HCT116 (cell line): ENCODE results near the gene CNR2. TPM values are rescaled to one million over a fixed set of nuclear protein-coding genes. Genes with fewer than 3 reads are reported as not detected.

ENCODE experiments used
- ATAC-seq: fragments of 200-7000 bp; cut with Tn5 transposase; 2 replicates; pipeline ENCODE4 v1.9.1; 2020; ENCODE audit warnings: mild to moderate bottlenecking, moderate library complexity
- BruUV-seq: library from RNA; stranded (reverse); fragments of 400-500 nt; replicated peaks from 2 replicates; lab custom pipeline; 2021; lab: Mats Ljungman, UMichigan
- CTCF ChIA-PET: fragments of 300-600 bp; sonication (Branson Sonifier 250); formaldehyde crosslinking; loops from one replicate; lab custom pipeline; 2021; ENCODE audit warnings: antibody characterized with exemption; lab: Charles Lee
- POLR2A ChIA-PET: fragments of 300-600, 350-600 bp; sonication (Branson Sonifier 250); formaldehyde crosslinking; loops from one replicate; lab custom pipeline; 2021; ENCODE audit warnings: antibody characterized with exemption; lab: Charles Lee
- RAD21 ChIA-PET, 2 experiments: fragments of 300-600 bp; sonication (Branson Sonifier 250); formaldehyde crosslinking; loops; one replicate each; lab custom pipeline; 2023; ENCODE audit warnings: low total read pairs in 2 of 2; ENCODE audit not compliant: uncharacterized antibody in 2 of 2, unreplicated experiment in 2 of 2, low non-redundant PET in 1 of 2; lab: Charles Lee
- DNase-seq: peaks from one replicate; pipeline ENCODE4 v3.0.0-alpha.2; 2010; ENCODE audit warnings: low read depth, low spot score
- H2AFZ ChIP-seq: fragments of 200-600 bp; shearing (Covaris generic), sonication (generic); 2 replicates; pipeline ENCODE4 v1.6.1; 2017; ENCODE audit warnings: low read depth, mixed run types, mixed read lengths, antibody characterized with exemption, low read length; ENCODE audit not compliant: poor library complexity, severe bottlenecking
- H3K27ac ChIP-seq: 2 replicates; pipeline ENCODE4 v1.5.1; 2012; ENCODE audit warnings: low read depth, low read length
- H3K27me3 ChIP-seq: fragments of 200-600 bp; sonication (generic); 2 replicates; pipeline ENCODE4 v1.6.1; 2016; ENCODE audit warnings: mixed run types, low read length, mixed read lengths; ENCODE audit not compliant: insufficient read depth
- H3K36me3 ChIP-seq, 2 experiments: fragments of 200-500 bp in 1 of 2; fragments of 200-600 bp in 1 of 2; sonication (Bioruptor generic) in 1 of 2; sonication (generic) in 1 of 2; 2 replicates each; pipeline versions ENCODE4 v1.5.1 to v1.6.1; 2014 to 2016; ENCODE audit warnings: low read length in 2 of 2, inconsistent platforms in 1 of 2, mixed read lengths in 1 of 2, mixed run types in 1 of 2; ENCODE audit not compliant: insufficient read depth in 2 of 2, control insufficient read depth in 1 of 2
- H3K4me1 ChIP-seq, 2 experiments: fragments of 200-600 bp in 1 of 2; sonication (generic) in 1 of 2; 2 replicates each; pipeline versions ENCODE4 v1.5.1 to v1.6.1; 2012 to 2017; ENCODE audit warnings: low read length in 2 of 2, inconsistent platforms in 1 of 2, mild to moderate bottlenecking in 1 of 2, mixed read lengths in 1 of 2, mixed run types in 1 of 2, moderate library complexity in 1 of 2; ENCODE audit not compliant: insufficient read depth in 2 of 2, control insufficient read depth in 1 of 2
- H3K4me2 ChIP-seq: fragments of 200-600 bp; sonication (generic); 2 replicates; pipeline ENCODE4 v1.6.1; 2017; ENCODE audit warnings: mixed run types, low read length, mixed read lengths
- H3K4me3 ChIP-seq, 2 experiments: fragments of 200-600 bp in 1 of 2; sonication (generic) in 1 of 2; replicated peaks in 1 of 2; 2 replicates each; pipeline ENCODE4 v1.5.1; 2011 to 2016; ENCODE audit warnings: low read length in 2 of 2, control low read depth in 1 of 2, low read depth in 1 of 2, mild to moderate bottlenecking in 1 of 2, mixed read lengths in 1 of 2, mixed run types in 1 of 2
- H3K79me2 ChIP-seq: fragments of 200-600 bp; sonication (generic); 2 replicates; pipeline ENCODE4 v1.6.1; 2017; ENCODE audit warnings: mild to moderate bottlenecking, mixed run types, low read length, moderate library complexity, mixed read lengths; ENCODE audit not compliant: insufficient read depth
- H3K9ac ChIP-seq: fragments of 200-600 bp; sonication (generic); 2 replicates; pipeline ENCODE4 v1.6.1; 2016; ENCODE audit warnings: low read length, mixed read lengths
- H3K9me2 ChIP-seq: fragments of 200-600 bp; sonication (generic), shearing (Covaris generic); 2 replicates; pipeline ENCODE4 v1.6.1; 2017; ENCODE audit warnings: mixed run types, mild to moderate bottlenecking, moderate library complexity; ENCODE audit not compliant: insufficient read depth
- H3K9me3 ChIP-seq, 2 experiments: fragments of 200-500 bp in 1 of 2; fragments of 200-600 bp in 1 of 2; sonication (Bioruptor generic) in 1 of 2; sonication (generic) in 1 of 2; 2 replicates each; pipeline ENCODE4 v1.6.1; 2014 to 2017; ENCODE audit warnings: low read length in 2 of 2, mixed read lengths in 2 of 2, inconsistent platforms in 1 of 2, low read depth in 1 of 2, mild to moderate bottlenecking in 1 of 2, mixed run types in 1 of 2, moderate library complexity in 1 of 2; ENCODE audit not compliant: control insufficient read depth in 1 of 2, insufficient read depth in 1 of 2
- H4K20me1 ChIP-seq: fragments of 200-600 bp; sonication (generic), shearing (Covaris generic); 2 replicates; pipeline ENCODE4 v1.6.1; 2017; ENCODE audit warnings: mixed run types, mild to moderate bottlenecking, moderate library complexity; ENCODE audit not compliant: insufficient read depth
- CEBPB ChIP-seq: IDR thresholded peaks from 2 replicates; pipeline ENCODE4 v1.6.1; 2012; ENCODE audit warnings: low read depth
- EGR1 ChIP-seq: IDR thresholded peaks from 2 replicates; pipeline ENCODE4 v1.6.1; 2012; ENCODE audit warnings: low read depth
- ELF1 ChIP-seq: IDR thresholded peaks from 2 replicates; pipeline ENCODE4 v1.6.1; 2012; ENCODE audit warnings: low read depth, borderline replicate concordance
- EZH2 ChIP-seq: fragments of 200-600 bp; sonication (generic); IDR thresholded peaks from 2 replicates; pipeline ENCODE4 v1.6.1; 2017; ENCODE audit warnings: antibody characterized with exemption, mixed run types
- EZH2phosphoT487 ChIP-seq: fragments of 200-600 bp; IDR thresholded peaks from 2 replicates; pipeline ENCODE4 v1.6.1; 2018; ENCODE audit warnings: antibody characterized with exemption, borderline replicate concordance
- POLR2A ChIP-seq: IDR thresholded peaks from 2 replicates; pipeline ENCODE4 v1.7.0; 2011; ENCODE audit warnings: borderline replicate concordance; ENCODE audit not compliant: insufficient read depth, insufficient read length; ENCODE audit errors: extremely low read depth
- POLR2AphosphoS5 ChIP-seq: IDR thresholded peaks from 2 replicates; pipeline ENCODE4 v1.6.1; 2011; ENCODE audit warnings: mild to moderate bottlenecking, low read depth, low read length, moderate library complexity
- SP1 ChIP-seq: IDR thresholded peaks from 2 replicates; pipeline ENCODE4 v1.6.1; 2012; ENCODE audit warnings: low read depth
- SRF ChIP-seq: IDR thresholded peaks from 2 replicates; pipeline ENCODE4 v1.6.1; 2012; ENCODE audit warnings: low read depth
- TCF7L2 ChIP-seq: IDR thresholded peaks from 2 replicates; pipeline ENCODE4 v1.7.0; 2011; ENCODE audit warnings: borderline replicate concordance, inconsistent platforms; ENCODE audit not compliant: insufficient read depth, insufficient read length; ENCODE audit errors: extremely low read depth
- YY1 ChIP-seq: IDR thresholded peaks from 2 replicates; pipeline ENCODE4 v1.6.1; 2011; ENCODE audit warnings: low read length, low read depth, moderate library complexity, mild to moderate bottlenecking; ENCODE audit not compliant: insufficient replicate concordance; ENCODE audit errors: extremely low read depth
- ZBTB33 ChIP-seq: IDR thresholded peaks from 2 replicates; pipeline ENCODE4 v1.6.1; 2011; ENCODE audit warnings: mild to moderate bottlenecking, low read length, moderate library complexity; ENCODE audit not compliant: insufficient replicate concordance; ENCODE audit errors: extremely low read depth
- ZFX ChIP-seq: fragments of 450-650 bp; IDR thresholded peaks from 2 replicates; pipeline ENCODE4 v1.6.1; 2017
- ZNF274 ChIP-seq: fragments of 200-500 bp; sonication (Bioruptor generic); IDR thresholded peaks from 2 replicates; pipeline ENCODE4 v1.6.1; 2014; ENCODE audit warnings: mild to moderate bottlenecking, low read depth, low read length, inconsistent platforms
- intact Hi-C: fragments of 100-400 bp; cut with micrococcal nuclease; formaldehyde crosslinking; loops from 2 replicates; pipeline ENCODE4 v1.10.0; 2022
- total RNA-seq: library from RNA; stranded (reverse); gene quantifications from one replicate; pipeline ENCODE4 v1.2.1, GENCODE V29; 2021; ENCODE audit not compliant: unreplicated experiment
- TF ChIP-seq, protein P1 (sequence below): IDR thresholded peaks from 2 replicates; pipeline ENCODE4 v1.6.1; 2012
- TF ChIP-seq, protein P2 (sequence below), 3 experiments: fragments of 200-600 bp in 1 of 3; sonication (generic) in 1 of 3; IDR thresholded peaks in 2 of 3; conservative IDR thresholded peaks in 1 of 3; 2 replicates each; pipeline ENCODE4 v1.5.1; 2012 to 2017; ENCODE audit warnings: low read depth in 2 of 3, low read length in 2 of 3, antibody characterized with exemption in 1 of 3, borderline replicate concordance in 1 of 3, control low read depth in 1 of 3, mild to moderate bottlenecking in 1 of 3, mixed read lengths in 1 of 3, mixed run types in 1 of 3, moderate library complexity in 1 of 3; ENCODE audit not compliant: insufficient read depth in 1 of 3
- TF ChIP-seq, protein P3 (sequence below): IDR thresholded peaks from 2 replicates; pipeline ENCODE4 v1.6.1; 2012; ENCODE audit warnings: low read depth
- TF ChIP-seq, protein P4 (sequence below): IDR thresholded peaks from 2 replicates; pipeline ENCODE4 v1.6.1; 2012

Gene CNR2
- total RNA-seq, 1 experiment from 2014 or later = 0.05 TPM

DNA sequence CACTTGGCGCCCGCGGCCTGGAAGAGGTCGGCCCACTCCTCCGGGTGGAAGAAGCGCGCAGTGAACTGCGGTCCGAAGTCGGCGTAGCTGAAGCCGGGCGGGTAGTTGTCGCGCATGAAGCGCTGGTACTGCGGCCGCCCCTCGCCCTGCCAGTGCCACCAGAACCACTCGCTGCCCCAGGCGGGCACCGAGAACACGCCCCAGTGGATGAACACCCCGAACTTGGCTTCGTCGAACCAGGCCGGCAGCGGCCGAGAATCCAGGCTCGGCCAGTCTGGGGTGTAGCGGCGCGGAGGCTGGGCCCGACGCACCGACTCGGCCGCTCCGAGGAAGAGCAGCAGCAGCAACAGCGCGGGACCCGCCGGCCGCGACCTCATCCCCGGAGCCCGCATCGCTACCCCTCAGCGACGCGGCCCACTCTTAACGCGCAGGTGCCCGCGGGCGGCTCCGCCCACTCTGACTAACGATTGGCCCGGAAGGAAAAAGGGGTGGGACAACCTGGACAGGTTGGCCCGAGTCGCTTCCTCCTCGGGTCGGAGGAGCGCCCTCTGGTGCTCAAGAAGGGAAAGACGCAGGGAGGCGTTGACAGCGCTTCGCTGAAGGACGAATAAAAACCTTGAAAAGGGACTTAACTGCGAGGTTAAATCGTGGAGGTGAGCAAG is 45.1 kb downstream of the CNR2 start, which contains the start of gene FUCA1:
FUCA1 (minus strand) TSS at position 396 of the 662 bp plus-strand sequence; CDS start at position 392, 4 bp downstream.
- intact Hi-C loops = loop anchor here (2.0 to 5.0 kb wide), 2 partner anchors 59 to 96 kb away; no protein-coding TSS in a partner anchor
- CTCF ChIA-PET = no interaction called here
- peak; percentile 90 for DNase-seq
- Histone ChIP-seq H3K27me3 (no peaks in the 10 kb centered on the region), H3K9me3 (no peaks in the 10 kb centered on the region), H3K9ac (peak within 1 kb of the TSS; percentile 63), H3K4me1 (peaks cover 34 to 39% of the 10 kb centered on the region in 2 experiments), H3K4me3 (peak within 1 kb of the TSS; percentile 74 to 83), H3K36me3 (peaks cover 0 to 7% of the 10 kb centered on the region in 2 experiments; a peak in 1 of 4 replicates), H3K9me2 (no peaks in the 10 kb centered on the region), H4K20me1 (no peaks in the 10 kb centered on the region), H3K27ac (peak within 1 kb of the TSS; percentile 63; the same call in 1 of the 2 replicates), H3K79me2 (peaks cover 4% of the 10 kb centered on the region; the same call in 1 of the 2 replicates), H3K4me2 (peak within 1 kb of the TSS; percentile 96), H2AFZ (peak within 1 kb of the TSS; percentile 100)
- RAD21 ChIA-PET = interaction anchor here in 1 of 2 experiments (0.9 kb wide), 1 partner anchor 29 kb away, joined by 3 read pairs; no protein-coding TSS in a partner anchor
- peak; percentile 94 for ATAC-seq
- POLR2A ChIA-PET = no interaction called here
- no TSS peak for BruUV-seq
- no peak for TF ChIP-seq SRF
- TF ChIP-seq, protein P1, sequence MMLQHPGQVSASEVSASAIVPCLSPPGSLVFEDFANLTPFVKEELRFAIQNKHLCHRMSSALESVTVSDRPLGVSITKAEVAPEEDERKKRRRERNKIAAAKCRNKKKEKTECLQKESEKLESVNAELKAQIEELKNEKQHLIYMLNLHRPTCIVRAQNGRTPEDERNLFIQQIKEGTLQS = no peak
- no peak for TF ChIP-seq ZBTB33
- no peak; the same call in 1 of the 2 replicates for TF ChIP-seq ELF1
- TF ChIP-seq POLR2AphosphoS5 = peak; percentile 81
- TF ChIP-seq EZH2 = no peak
- no peak for TF ChIP-seq EZH2phosphoT487
- no peak for TF ChIP-seq CEBPB
- TF ChIP-seq POLR2A = peak; percentile 55
- TF ChIP-seq, protein P2, sequence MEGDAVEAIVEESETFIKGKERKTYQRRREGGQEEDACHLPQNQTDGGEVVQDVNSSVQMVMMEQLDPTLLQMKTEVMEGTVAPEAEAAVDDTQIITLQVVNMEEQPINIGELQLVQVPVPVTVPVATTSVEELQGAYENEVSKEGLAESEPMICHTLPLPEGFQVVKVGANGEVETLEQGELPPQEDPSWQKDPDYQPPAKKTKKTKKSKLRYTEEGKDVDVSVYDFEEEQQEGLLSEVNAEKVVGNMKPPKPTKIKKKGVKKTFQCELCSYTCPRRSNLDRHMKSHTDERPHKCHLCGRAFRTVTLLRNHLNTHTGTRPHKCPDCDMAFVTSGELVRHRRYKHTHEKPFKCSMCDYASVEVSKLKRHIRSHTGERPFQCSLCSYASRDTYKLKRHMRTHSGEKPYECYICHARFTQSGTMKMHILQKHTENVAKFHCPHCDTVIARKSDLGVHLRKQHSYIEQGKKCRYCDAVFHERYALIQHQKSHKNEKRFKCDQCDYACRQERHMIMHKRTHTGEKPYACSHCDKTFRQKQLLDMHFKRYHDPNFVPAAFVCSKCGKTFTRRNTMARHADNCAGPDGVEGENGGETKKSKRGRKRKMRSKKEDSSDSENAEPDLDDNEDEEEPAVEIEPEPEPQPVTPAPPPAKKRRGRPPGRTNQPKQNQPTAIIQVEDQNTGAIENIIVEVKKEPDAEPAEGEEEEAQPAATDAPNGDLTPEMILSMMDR (IDR thresholded peaks at IDR 0.05 in 2 of 3, conservative IDR thresholded peaks at IDR 0.05 in 1 of 3; ENCODE audit: borderline replicate concordance in 1 of 3, insufficient read depth in 1 of 3, low read depth in 2 of 3, low read length in 2 of 3) = peak; percentile 84 to 91 (median 85)
- TF ChIP-seq ZFX = peak; percentile 73
- no peak for TF ChIP-seq YY1
- TF ChIP-seq, protein P3, sequence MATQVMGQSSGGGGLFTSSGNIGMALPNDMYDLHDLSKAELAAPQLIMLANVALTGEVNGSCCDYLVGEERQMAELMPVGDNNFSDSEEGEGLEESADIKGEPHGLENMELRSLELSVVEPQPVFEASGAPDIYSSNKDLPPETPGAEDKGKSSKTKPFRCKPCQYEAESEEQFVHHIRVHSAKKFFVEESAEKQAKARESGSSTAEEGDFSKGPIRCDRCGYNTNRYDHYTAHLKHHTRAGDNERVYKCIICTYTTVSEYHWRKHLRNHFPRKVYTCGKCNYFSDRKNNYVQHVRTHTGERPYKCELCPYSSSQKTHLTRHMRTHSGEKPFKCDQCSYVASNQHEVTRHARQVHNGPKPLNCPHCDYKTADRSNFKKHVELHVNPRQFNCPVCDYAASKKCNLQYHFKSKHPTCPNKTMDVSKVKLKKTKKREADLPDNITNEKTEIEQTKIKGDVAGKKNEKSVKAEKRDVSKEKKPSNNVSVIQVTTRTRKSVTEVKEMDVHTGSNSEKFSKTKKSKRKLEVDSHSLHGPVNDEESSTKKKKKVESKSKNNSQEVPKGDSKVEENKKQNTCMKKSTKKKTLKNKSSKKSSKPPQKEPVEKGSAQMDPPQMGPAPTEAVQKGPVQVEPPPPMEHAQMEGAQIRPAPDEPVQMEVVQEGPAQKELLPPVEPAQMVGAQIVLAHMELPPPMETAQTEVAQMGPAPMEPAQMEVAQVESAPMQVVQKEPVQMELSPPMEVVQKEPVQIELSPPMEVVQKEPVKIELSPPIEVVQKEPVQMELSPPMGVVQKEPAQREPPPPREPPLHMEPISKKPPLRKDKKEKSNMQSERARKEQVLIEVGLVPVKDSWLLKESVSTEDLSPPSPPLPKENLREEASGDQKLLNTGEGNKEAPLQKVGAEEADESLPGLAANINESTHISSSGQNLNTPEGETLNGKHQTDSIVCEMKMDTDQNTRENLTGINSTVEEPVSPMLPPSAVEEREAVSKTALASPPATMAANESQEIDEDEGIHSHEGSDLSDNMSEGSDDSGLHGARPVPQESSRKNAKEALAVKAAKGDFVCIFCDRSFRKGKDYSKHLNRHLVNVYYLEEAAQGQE = no peak
- TF ChIP-seq SP1 = peak; percentile 49; the same call in 1 of the 2 replicates
- no peak for TF ChIP-seq ZNF274
- TF ChIP-seq, protein P4, sequence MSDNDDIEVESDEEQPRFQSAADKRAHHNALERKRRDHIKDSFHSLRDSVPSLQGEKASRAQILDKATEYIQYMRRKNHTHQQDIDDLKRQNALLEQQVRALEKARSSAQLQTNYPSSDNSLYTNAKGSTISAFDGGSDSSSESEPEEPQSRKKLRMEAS = peak; percentile 72
- no peak; the same call in 1 of the 2 replicates for TF ChIP-seq EGR1
- TF ChIP-seq TCF7L2 = no peak
